ENCODE measurements around the gene EVI5.
"Not testable (repeated sequence)": the region's sequence is repeated elsewhere in the genome, so short reads cannot be mapped to it uniquely, and the experiment has no call there.

EVI5 gene

DNA sequence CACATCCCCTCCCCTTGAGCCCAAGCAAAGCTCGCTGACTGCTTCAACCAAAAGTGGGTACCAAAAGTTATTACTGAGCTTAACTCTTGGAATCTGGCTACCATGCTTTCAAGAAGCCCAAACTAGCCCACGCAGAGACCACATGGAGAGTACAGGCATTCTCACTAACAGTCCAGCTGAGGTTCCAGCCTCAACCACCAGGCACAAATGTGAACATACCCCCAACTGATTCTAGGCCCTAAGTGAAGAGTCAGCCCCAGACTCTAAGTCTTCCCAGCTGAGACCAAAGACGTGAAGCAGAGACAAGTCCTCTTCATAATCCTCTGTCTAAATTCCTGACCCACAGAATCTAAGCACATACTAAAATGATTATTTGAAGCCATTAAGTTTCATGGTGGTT lies 36.8 kb downstream of the EVI5 start:
- DNase-seq (ENCODE audit: low read depth), result no peak

DNA sequence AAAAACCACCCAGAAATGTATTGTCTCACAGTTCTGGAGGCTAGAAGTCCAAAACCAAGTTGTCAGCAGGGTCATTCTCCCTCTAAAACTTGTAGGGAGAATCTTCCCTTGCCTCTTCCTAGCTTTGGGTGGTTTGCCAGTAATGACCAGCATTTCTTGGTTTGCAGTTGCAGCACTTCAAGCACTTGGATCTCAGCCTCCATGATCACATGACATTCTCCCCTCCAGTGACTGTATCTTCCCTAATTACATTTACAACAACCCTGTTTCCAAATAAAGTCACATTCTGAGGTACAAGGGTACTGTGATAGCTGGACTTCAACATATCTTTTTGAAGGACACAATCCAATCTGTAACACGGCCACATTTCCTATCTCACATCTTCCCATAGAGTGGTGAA lies 37.2 kb downstream of the EVI5 start:
- DNase-seq (ENCODE audit: low read depth), result no peak

DNA sequence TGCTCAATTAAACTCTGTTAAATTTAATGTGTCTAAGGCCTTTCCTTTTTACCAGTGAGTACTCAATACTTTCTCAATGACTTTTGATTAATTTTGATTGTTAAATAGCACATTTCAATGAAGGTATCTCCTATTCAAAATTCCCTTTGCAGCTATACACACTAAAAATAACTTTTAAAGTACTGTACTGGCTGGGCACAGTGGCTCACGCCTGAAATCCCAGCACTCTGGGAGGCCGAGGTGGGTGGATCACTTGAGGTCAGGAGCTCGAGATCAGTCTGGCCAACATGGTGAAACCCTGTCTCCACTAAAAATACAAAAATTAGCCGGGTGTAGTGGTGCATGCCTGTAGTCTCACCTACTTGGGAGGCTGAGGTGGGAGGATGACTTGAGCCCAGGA lies 38.7 kb downstream of the EVI5 start:
- DNase-seq (ENCODE audit: low read depth), result not testable (repeated sequence)

DNA sequence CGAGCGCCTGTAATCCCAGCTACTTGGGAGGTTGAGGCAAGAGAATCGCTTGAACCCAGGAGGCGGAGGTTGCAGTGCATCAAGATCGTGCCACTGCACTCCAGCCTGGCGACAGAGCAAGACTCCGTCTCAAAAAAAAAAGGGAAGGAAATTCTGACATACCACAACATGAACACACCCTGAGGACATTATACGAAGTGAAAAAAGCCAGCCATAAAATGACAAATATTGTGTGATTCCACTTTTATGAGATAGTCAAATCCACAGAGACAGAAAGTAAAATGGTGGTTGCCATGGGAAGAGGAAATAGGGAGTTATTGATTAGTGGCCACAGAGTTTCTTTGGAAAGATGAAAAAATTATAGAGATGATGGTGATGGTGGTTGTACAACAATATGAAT lies 41.7 kb downstream of the EVI5 start:
- no peak for DNase-seq (ENCODE audit: low read depth)

DNA sequence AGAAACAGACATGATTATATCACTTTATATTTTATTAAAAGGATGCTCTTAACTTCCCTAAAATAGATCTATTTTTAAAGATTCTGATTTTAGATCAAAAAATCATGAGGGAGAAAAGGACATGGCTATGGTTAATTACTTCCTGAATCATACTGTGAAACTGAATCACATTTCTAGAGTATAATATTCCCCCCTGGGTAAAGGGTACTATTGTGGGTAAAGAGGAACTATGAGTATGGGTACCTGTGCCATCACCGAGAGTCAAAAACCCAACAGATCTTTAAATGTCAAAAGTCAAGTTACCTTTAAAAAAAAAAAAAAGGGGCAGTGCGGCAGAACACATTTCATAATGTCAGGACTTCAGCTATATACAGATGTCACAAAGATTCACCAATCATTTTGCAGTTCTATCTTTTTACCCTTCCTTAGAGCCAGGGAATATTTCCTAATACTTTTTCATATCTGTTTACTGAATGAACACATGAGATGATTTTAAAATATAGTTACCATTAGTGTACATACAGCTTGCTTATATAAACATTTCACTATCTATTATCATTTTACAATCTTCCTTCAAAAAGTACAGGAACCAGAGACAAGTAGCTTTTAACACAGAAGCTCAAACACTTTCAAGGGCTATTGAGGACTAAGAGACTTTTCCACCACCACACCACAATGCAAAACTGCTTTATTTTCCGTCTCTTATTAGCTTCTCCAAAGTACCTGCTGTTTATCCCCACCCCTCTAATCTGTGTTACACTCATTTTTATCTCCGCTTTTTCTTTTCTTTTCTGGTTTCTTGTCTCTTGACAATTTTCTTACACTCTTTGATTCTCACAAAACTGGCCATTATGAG lies 45.0 kb downstream of the EVI5 start:
- no peak for DNase-seq (ENCODE audit: low read depth)

DNA sequence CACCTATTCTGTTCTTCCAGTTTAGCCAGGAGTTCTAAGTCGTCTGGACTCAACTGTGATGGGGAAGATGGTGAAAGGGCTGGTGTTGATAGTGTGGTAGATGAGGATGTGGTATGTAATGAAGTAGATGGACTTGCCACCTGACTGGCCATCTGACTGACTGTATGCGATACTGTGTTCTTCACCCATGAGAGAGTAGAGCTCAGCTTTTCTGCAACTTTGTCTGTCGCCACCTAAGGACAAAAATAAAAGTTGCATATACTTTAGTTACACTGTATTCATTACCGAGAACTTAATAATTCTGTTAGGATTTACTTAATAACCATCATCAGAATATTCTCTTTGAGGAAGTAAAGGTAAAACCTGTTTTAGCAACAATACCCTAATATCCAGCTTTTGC lies 48.5 kb downstream of the EVI5 start:
- no peak for DNase-seq (ENCODE audit: low read depth)

DNA sequence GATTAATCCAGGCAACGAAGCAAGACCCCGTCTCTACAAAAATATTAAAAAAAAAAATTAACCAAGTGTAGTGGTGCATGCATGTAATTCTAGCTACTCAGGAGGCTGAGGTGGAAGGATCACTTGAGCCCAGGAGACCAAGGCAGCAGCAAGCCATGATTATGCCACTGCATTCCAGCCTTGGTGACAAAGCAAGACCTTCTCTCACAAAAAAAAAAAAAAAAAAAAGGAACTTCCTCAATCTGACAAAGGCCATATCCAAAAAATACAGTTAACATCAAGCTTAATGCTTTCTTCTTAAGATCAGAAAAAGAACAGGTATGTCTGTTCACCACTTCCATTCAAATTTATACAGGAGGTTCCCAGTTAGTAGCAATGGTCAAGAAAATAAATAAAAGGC lies 54.4 kb downstream of the EVI5 start:
- no peak for DNase-seq (ENCODE audit: low read depth)

DNA sequence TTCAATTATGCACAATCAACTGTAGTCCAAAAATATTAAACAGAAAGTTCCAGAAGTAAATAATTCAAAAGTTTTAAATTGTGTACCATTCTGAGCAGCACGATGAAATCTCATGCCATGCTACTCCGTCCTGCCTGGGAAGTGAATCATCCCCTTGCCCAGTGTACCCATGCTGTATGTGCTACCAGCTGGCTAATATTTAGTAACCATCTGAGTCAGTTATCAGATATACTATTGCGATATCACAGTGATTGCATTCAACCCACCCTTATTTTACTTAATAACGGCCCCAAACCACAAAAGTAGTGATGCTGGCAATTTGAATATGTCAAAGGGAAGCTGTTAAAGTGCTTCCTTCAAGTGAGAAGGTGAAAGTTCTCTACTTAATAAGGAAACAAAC lies 56.2 kb downstream of the EVI5 start:
- no peak for DNase-seq (ENCODE audit: low read depth)

DNA sequence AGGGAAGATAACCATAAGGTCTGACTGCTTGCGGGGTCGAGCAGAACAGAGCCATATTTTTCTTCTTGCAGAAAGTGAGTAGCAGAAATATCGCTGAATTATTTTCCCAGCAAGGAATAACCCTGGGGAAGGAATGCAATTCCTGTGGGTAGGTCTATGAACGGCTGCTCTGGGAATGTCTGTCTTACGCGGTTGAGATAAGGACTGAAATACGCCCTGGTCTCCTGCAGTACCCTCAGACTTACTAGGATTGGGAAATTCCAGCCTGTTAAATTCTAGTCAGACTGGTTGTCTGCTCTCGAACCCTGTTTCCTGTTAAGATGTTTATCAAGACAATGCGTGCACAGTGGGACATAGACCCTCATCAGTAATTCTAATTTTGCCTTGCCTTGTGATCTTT lies 61.2 kb downstream of the EVI5 start:
- not testable (repeated sequence) for DNase-seq (ENCODE audit: low read depth)

DNA sequence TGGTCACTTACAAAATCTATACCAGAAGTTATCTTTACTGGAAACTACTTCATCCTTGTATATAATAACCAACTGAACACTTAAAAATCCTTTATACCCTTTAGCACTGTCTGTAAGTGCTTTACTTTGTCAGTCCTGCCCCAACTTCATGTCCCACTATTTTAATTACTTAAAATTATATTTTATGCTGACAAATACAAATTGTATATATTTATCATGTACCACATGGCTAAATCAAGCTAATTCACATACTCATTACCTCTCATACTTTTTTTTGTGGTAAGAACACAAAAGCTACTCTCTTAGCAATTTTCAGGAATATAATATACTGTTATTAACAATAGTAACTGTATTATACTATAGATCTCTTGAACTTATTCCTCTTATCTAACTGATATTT lies 63.0 kb downstream of the EVI5 start:
- no peak for DNase-seq (ENCODE audit: low read depth)

DNA sequence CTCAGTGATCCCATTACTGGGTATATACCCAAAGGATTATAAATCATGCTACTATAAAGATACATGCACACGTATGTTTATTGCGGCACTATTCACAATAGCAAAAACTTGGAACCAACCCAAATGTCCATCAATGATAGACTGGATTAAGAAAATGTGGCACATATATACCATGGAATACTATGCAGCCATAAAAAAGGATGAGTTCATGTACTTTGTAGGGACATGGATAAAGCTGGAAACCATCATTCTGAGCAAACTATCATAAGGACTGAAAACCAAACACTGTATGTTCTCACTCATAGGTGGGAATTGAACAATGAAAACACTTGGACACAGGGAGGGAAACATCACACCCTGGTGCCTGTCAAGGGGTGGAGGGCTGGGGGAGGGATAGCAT lies 63.8 kb downstream of the EVI5 start:
- not testable (repeated sequence) for DNase-seq (ENCODE audit: low read depth)

DNA sequence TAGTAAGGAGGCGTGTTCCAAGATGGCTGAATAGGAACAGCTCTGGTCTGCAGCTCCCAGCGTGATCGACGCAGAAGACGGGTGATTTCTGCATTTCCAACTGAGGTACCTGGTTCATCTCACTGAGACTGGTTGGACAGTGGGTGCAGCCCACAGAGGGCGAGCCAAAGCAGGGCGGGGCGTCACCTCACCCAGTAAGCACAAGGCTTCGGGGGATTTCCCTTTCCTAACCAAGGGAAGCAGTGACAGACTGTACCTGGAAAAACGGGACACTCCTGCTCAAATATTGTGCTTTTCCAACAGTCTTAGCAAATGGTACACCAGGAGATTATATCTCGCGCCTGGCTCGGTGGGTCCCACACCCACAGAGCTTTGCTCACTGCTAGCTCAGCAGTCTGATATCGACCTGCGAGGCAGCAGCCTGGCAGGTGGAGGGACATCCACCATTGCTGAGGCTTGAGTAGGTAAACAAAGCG lies 69.4 kb downstream of the EVI5 start:
- DNase-seq (ENCODE audit: low read depth), result not testable (repeated sequence)

DNA sequence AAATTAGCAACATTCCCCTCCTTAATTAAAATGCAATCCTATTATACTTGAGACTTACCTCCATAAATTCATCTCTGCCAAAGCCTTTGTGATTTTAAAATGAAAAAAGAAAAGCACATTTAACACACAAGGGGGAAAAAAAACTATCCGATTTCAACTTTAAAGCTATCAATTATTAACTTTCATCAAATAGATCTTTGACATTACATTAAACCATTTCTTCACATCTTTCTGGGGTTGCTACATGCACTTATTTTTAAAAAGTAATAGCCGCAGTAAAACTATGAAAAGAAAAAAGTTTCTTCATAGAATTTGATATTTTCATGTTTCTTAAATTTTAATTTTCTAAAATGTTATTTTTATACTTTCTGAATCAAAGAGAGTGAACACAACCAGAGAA lies 71.0 kb downstream of the EVI5 start:
- DNase-seq (ENCODE audit: low read depth), result no peak

DNA sequence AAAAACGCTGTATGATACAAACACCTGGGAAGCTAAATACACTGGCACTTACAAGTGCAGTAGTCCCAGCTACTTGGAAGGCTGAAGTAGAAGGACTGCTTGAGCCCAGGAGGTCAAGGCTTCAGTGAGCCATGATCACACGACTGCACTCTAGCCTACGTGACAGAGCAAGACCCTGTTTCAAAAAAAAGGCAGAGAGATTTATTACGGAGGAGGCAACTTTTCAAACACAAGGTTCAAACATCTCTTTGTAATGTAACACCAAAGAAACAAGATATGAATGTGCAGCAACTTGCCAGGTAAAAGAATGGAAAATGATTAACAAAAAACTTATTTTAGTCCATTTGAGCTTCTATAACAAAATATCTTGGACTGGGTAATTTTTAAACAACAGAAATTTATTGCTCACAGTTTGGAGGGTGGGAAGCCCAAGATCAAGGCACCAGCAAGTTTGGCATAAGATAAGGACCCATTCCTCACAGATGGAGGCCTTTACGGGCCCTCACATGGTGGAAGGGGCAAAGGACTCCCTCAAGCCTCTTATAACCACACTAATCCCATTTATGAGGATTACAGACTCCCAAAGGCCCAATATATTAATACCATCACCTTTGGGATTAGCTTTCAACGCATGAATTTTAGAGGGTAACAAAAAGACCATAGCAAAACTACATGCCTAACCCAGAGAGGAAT lies 73.3 kb downstream of the EVI5 start:
- DNase-seq (ENCODE audit: low read depth), result no peak

DNA sequence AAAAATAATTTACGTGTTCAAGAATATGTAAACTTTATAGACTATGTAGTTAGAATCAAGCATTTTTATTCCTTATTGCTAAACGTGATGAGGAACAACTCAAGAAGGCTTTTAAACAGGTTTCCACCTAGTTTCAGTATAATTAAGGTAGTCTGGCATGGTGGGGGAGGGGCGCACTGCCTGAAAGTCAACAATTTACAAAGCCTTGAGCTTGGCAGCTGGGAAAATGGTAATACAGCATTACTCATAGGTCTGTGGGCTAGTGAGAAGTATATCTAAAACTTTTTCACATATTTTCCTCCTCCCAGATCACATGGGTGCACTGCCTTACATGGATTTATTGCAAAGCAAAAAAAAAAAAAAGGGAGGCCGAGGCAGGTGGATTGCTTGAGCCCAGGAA lies 75.2 kb downstream of the EVI5 start:
- DNase-seq (ENCODE audit: low read depth), result no peak

DNA sequence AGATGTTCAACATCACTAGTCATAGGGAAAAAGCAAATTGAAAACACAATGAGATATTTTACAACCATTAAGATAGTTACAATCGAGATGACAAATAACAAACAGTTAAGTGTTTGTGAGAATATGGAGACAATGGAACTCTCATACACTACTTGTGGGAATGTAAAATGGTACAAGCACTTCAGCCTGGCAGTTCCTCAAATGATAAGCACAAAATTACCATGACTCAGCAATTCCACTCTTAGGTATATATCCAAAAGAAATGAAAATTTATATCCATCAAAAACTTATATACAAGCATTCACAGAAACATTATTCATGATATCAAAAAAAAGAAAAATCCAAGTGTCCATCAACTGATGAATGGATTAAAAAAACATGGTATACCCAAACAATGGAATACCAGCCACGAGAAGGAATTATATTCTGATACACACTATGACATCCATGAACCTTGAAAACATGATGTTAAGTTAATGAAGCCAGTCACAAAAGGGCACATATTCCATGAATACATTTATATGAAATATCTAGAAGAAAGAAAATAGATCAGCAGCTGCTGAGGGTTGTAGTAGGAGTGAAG lies 76.4 kb downstream of the EVI5 start:
- no peak for DNase-seq (ENCODE audit: low read depth)

DNA sequence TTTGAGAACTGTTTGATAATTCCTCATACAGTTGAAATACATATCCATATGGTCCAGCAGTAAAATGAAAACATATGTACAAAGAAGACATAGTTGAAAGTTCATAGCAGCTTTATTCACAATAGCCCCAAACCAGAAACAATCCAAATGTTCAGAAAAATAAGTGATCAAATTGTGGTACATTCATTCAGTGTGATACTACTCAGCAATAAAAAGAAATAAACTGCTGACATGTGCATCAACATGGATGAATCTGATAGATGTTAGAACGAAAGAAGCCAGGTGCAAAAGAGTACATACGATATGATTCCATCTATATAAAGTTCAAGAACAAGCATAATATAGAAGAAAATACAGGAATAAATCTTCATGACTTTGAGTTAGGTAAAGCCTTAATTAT lies 77.2 kb downstream of the EVI5 start:
- DNase-seq (ENCODE audit: low read depth), result no peak

DNA sequence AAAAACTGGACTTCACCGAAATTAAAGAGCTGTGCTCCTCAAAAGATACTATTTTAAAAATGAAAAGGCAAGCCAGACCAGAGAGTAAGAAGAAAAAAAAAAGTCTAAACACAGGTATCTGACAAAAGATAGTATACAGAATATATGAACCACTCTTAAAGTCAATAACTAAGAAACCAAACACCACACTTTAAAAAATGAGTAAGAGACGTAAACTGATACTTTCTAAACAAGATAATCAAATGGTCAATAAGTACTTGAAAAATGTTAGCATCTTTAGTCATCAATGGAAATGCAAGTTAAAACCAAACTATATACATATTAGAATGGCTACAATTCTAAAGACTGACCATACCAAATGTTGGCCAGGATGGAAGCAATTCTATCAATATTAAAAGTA lies 77.6 kb downstream of the EVI5 start:
- DNase-seq (ENCODE audit: low read depth), result no peak

DNA sequence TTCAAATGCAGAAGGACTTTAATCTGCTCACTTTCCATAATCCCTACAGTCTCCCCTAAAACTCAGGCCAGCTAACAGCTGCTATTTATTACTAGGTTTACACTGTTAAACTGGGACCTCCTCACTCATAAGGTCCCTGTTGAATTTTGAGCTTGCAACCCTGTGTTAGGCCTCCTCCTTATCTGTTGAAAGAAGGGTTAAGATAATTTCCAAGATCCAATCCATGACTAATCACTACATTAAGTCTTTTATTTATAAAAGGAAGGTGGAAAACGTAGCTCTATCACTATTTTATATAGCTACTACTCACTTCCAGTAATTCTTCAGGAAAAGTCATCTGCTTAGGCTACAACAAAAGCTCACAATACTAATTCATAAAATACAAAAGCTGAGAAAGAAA lies 79.5 kb downstream of the EVI5 start:
- DNase-seq (ENCODE audit: low read depth), result no peak

DNA sequence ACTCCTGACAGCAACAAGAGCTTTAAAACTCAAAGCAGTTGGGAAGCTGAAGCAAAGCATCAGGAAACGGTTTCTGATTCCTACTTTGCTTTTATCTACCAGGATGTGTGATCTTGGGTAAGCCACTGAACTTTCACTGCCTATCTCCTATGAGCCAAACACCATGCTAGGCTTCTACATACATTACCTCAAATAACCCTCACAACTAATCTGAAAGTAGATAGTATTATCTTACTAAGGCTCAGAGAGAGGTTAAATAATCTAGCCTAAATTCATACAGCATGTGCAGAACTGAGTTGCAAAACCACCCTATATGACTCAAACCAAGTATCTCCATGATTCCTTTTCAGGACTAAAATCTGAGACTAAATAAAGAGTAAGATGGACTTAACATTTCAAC lies 83.8 kb downstream of the EVI5 start:
- DNase-seq (ENCODE audit: low read depth), result no peak

DNA sequence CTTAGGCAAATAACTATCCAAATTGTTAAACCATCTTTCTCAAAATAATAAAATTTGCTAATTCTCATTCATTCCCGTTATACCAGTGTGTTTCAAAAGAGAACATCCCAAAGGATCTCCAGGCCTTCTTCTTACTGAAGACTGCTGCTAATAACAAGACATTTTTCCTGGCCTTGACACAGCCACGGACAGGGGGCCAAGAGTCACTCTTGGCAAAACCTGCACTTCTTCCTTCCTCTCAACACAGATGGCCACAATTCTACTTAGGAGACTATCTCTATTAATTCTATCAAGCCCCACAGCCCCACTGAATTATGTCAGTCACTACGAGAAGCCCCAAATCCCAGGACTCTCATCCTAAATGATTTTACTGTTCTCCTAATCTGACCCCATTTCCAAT lies 86.0 kb downstream of the EVI5 start:
- DNase-seq (ENCODE audit: low read depth), result no peak

DNA sequence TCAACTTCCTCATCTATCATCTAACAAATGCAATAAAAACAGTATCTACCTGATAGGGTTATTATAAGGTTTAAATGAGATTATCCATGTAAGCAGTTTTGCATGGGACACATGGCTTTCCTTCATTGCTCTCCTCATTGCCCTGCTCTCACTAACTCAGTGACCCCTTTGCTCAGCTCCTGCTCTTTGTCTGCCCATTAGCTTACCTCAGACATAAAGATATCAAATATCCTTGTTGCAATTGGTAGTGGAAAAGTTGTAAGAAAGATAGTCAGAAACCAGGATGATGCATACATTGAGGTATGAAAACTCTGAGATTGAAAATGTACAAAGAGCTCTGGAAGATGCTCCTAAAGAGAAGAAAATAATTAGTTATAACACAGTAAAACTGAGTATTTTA lies 89.8 kb downstream of the EVI5 start:
- no peak for DNase-seq (ENCODE audit: low read depth)

DNA sequence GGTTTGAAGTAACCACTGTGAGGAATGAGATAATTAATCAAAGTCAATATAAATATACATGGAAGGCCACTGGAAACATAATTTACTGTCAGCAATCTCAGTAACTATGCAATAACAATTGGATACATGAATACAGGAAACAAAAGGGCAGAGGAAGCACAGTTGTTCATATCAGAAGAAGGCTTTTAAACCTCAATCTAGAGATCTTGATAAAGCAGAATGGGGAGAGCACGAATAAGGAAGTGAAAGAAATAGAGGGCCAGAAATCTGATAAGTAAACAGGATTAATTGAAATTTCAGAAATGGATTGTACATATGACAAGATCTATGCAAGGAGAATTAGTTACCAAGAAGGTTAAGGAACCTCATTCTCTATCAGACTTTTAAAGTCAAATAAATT lies 93.0 kb downstream of the EVI5 start:
- DNase-seq (ENCODE audit: low read depth), result no peak
